Gastroesophageal sphincter (tissue), 4 donors: ENCODE data around the gene GOLGA7B. TPM values are rescaled to one million over a fixed set of nuclear protein-coding genes. Genes with fewer than 3 reads are reported as not detected.

Experiments used
- ATAC-seq: fragments of 150-250 bp; one replicate; pipeline ENCODE4 v1.9.1; 2016; ENCODE audit warnings: mild to moderate bottlenecking, moderate library complexity
- H3K27ac ChIP-seq, 4 donors: fragments of 200-600 bp; sonication (generic) in 3 of 4; 1 replicate in 3 of 4; 2 replicates in 1 of 4; pipeline ENCODE4 v1.5.1; 2016 to 2019
- H3K27me3 ChIP-seq: fragments of 200-600 bp; sonication (generic); one replicate; pipeline ENCODE4 v1.5.1; 2019
- H3K36me3 ChIP-seq, 2 donors: fragments of 200-600 bp; sonication (generic); one replicate each; pipeline ENCODE4 v1.5.1; 2019; ENCODE audit warnings: control low read depth in 1 of 2
- H3K4me1 ChIP-seq, 3 donors: fragments of 200-600 bp; sonication (generic); 1 replicate in 2 of 3; 2 replicates in 1 of 3; pipeline ENCODE4 v1.5.1; 2016 to 2019; ENCODE audit warnings: control low read depth in 2 of 3
- H3K4me3 ChIP-seq, 2 donors: fragments of 200-600 bp; sonication (generic); one replicate each; pipeline ENCODE4 v1.5.1; 2019; ENCODE audit warnings: mild to moderate bottlenecking in 1 of 2, moderate library complexity in 1 of 2
- H3K9me3 ChIP-seq, 3 donors: fragments of 200-600 bp; sonication (generic); one replicate each; pipeline ENCODE4 v1.5.1; 2017 to 2019; ENCODE audit warnings: control low read depth in 2 of 3
- EP300 ChIP-seq: sonication (generic); formaldehyde crosslinking; IDR thresholded peaks from one replicate; pipeline ENCODE4 v1.6.1; 2017; ENCODE audit warnings: antibody characterized with exemption, mild to moderate bottlenecking
- POLR2A ChIP-seq, 2 donors: fragments of 450-650 bp; IDR thresholded peaks; one replicate each; pipeline ENCODE4 v1.6.1; 2017; ENCODE audit warnings: antibody characterized with exemption in 2 of 2, mild to moderate bottlenecking in 2 of 2, moderate library complexity in 1 of 2
- POLR2AphosphoS5 ChIP-seq: sonication (generic); formaldehyde crosslinking; IDR thresholded peaks from one replicate; pipeline ENCODE4 v1.6.1; 2017; ENCODE audit warnings: antibody characterized with exemption
- WGBS, 2 donors: methylation state at CpG; one replicate each; pipeline ENCODE4 v1.1.5; 2018; ENCODE audit warnings: low coverage in 1 of 2; 5-methylcytosine and 5-hydroxymethylcytosine counted together
- total RNA-seq, 4 donors: library from RNA; depleted of rRNA; stranded (reverse); fragments of >200 nt; gene quantifications; one replicate each; pipeline ENCODE4 v1.1.0, GENCODE V29; 2016
- TF ChIP-seq, protein P1 (sequence below), 4 experiments: fragments of 200-600 bp in 2 of 4; fragments of 450-650 bp in 2 of 4; sonication (generic) in 1 of 4; IDR thresholded peaks; one replicate each; pipeline ENCODE4 v1.5.1; 2017 to 2019; ENCODE audit warnings: antibody characterized with exemption in 4 of 4, mild to moderate bottlenecking in 2 of 4, moderate library complexity in 2 of 4

Gene GOLGA7B
- total RNA-seq, 4 donors from 2014 or later = 0.08 to 0.40 (median 0.23) TPM

GRCh38 chr10:97861097-97861750, 11.6 kb downstream of the GOLGA7B start:
- H3K27me3 ChIP-seq = peaks cover 79% of the 10 kb centered on the region
- no peaks in the 10 kb centered on the region for H3K4me1 ChIP-seq
- 56 to 74% methylated on average over 2 to 3 of the region's 3 CpGs for WGBS, 2 donors
- H3K4me3 ChIP-seq = no peak overlapping the region
- no peaks in the 10 kb centered on the region for H3K9me3 ChIP-seq
- TF ChIP-seq EP300 = no peak
- TF ChIP-seq, protein P1, sequence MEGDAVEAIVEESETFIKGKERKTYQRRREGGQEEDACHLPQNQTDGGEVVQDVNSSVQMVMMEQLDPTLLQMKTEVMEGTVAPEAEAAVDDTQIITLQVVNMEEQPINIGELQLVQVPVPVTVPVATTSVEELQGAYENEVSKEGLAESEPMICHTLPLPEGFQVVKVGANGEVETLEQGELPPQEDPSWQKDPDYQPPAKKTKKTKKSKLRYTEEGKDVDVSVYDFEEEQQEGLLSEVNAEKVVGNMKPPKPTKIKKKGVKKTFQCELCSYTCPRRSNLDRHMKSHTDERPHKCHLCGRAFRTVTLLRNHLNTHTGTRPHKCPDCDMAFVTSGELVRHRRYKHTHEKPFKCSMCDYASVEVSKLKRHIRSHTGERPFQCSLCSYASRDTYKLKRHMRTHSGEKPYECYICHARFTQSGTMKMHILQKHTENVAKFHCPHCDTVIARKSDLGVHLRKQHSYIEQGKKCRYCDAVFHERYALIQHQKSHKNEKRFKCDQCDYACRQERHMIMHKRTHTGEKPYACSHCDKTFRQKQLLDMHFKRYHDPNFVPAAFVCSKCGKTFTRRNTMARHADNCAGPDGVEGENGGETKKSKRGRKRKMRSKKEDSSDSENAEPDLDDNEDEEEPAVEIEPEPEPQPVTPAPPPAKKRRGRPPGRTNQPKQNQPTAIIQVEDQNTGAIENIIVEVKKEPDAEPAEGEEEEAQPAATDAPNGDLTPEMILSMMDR (IDR thresholded peaks at IDR 0.05) = no peak
- no peak for TF ChIP-seq POLR2AphosphoS5
- no peak for TF ChIP-seq POLR2A (IDR thresholded peaks at IDR 0.05)
- no peak overlapping the region for H3K27ac ChIP-seq
- no peak for ATAC-seq
- no peaks in the 10 kb centered on the region for H3K36me3 ChIP-seq

GRCh38 chr10:97861924-97862323, 12.3 kb downstream of the GOLGA7B start:
- TF ChIP-seq, protein P1 (IDR thresholded peaks at IDR 0.05) = no peak
- TF ChIP-seq EP300 (no peak), POLR2A (IDR thresholded peaks at IDR 0.05) (no peak), POLR2AphosphoS5 (no peak)
- Histone ChIP-seq H3K36me3 (no peaks in the 10 kb centered on the region), H3K9me3 (no peaks in the 10 kb centered on the region), H3K4me1 (no peaks in the 10 kb centered on the region), H3K27me3 (peaks cover 75% of the 10 kb centered on the region), H3K4me3 (no peak overlapping the region), H3K27ac (no peak overlapping the region)
- no peak for ATAC-seq
- 0% methylated on average over 1 of the region's 1 CpG; no CpG with 5 or more reads in 1 of the 2 donors for WGBS, 2 donors

- no CpG with 5 or more reads among the region's 11 CpGs for WGBS, 2 donors
- H3K27ac ChIP-seq = no peak overlapping the region
- H3K27me3 ChIP-seq = peaks cover 63% of the 10 kb centered on the region
- H3K4me3 ChIP-seq = no peak overlapping the region
- no peak for TF ChIP-seq POLR2A (IDR thresholded peaks at IDR 0.05)
- no peak for TF ChIP-seq EP300
- TF ChIP-seq POLR2AphosphoS5 = no peak
- TF ChIP-seq, protein P1 (IDR thresholded peaks at IDR 0.05) = no peak
- H3K9me3 ChIP-seq = no peaks in the 10 kb centered on the region
- ATAC-seq = no peak
- H3K4me1 ChIP-seq = peaks cover 0 to 5% (median 2%) of the 10 kb centered on the region in 3 donors
- no peaks in the 10 kb centered on the region for H3K36me3 ChIP-seq
Observed at GRCh38 chr10:97863808-97864207, 14.2 kb downstream of the GOLGA7B start.

- Histone ChIP-seq H3K27ac (no peak overlapping the region), H3K9me3 (no peaks in the 10 kb centered on the region), H3K27me3 (peaks cover 63% of the 10 kb centered on the region), H3K4me1 (peaks cover 4 to 15% (median 8%) of the 10 kb centered on the region in 3 donors), H3K4me3 (no peak overlapping the region), H3K36me3 (no peaks in the 10 kb centered on the region)
- no peak for ATAC-seq
- no peak for TF ChIP-seq POLR2A (IDR thresholded peaks at IDR 0.05)
- no peak for TF ChIP-seq EP300
- TF ChIP-seq, protein P1 (IDR thresholded peaks at IDR 0.05) = no peak
- TF ChIP-seq POLR2AphosphoS5 = no peak
- no CpG with 5 or more reads among the region's 18 CpGs for WGBS, 2 donors
Observed at GRCh38 chr10:97865488-97865887, 15.8 kb downstream of the GOLGA7B start.
